Measurements from ENCODE around the gene NT5M.

Gene NT5M

DNA sequence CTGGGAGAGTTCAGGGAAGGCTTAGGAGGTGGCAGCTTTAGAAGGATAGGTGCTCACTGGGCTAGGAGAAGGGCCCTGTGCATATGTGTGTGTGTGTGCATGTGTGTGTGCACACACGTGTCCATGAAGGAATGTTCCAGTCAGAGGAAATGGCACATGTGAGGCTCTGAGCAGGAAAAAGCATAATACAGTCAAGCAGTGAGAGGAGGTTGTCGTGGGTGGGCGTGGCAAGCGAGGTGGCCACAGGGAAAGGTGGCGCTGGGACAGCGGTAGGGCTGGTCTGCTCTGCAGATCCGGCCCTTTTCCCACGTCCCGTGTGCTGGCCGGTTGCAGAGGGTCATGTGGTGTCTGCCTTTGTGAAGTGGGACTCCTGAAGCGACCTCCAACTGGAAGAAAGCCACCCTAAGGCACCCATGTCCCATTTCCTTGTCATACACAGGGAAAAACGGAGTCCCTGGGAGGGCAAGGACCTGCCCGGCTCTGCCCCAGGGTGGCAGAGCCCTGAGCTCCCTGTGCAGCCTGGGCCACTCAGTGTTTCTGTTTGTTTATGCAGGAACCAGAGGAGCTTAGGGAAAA, 40.1 kb downstream of the NT5M start:
- FAIRE-seq (no peak), DNase-seq (ENCODE audit: low spot score) (no peak)

DNA sequence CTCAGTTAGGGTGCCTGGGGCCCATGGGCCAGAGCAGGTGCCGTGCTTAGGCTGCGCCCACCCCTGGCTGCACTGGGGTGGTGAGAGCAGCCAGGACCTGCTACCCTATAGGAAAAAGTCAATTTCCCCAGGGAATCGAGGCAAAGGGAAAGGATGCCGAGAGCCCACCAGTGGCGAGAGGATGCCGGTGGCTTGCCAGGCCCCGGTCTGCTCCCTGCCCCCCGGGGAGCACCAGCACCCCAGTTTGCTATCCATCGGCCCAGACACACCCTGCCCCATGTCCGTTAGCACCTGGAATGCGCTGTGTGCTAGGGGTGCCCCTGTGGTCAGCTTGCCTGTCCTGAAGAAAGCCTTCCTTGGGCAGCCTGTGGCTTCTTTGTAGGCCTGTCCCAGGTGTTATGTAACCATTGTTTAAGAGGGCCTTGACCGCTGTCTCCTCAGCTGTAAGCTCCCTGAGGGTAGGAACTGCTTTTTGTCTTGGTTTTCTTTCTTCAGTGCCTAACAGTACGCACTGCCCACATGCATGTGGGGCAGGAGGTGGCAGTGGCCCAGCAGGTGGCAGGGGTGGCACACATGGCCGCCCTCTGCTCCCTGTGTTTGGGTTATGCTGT, 40.8 kb downstream of the NT5M start:
- no peak for DNase-seq (ENCODE audit: low spot score)
- no peak for FAIRE-seq

DNA sequence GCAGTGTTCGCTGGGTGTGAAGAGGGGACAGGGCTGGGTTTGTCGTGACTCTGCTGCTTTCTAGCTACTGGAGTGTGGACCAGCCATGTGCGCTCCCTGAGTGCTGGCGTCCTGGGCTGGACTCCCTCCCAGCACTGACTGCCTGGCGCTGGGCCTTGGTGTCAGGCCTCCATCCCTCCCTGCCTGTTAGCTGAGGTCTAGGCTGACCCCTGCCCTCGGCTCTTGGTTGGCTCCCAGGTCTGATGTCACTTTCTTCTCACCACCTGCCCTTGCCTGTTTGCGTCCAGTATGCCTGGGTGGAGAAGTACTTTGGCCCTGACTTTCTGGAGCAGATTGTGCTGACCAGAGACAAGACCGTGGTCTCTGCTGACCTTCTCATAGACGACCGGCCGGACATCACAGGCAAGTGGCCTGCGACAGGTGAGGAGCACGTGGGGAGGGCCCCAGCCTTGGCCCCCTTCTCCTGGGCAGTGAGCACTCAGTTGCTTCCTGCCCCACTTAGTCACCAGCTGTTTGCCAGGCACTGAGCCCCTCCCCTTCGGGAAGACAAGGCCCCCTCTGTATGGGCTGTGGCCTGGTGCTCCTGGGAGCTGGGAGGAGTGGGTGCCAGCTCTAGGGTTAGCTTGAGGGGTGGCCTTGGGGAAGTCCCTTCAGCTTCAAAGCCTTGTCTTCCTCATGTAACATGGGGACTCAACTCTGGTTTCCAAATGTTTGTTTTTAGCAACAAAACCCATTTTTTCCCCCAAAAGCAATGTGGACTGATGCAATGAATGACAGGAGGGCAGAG, 41.5 kb downstream of the NT5M start:
- FAIRE-seq (no peak), DNase-seq (ENCODE audit: low spot score) (no peak)

DNA sequence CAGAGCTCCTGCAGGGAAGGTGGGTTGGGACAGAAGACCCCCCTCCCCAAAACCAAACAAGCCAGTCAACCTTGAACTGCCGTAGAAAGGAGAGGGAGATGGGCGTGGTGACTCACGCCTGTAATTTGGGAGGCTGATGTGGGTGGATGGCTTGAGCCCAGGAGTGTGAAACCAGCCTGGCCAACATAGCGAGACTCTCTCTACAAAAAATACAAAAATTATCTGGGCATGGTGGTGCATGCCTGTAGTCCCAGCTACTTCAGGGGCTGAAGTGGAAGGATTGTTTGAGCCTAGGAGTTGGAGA, 42.1 kb downstream of the NT5M start:
- DNase-seq (ENCODE audit: low spot score) (no peak), FAIRE-seq (no peak)

DNA sequence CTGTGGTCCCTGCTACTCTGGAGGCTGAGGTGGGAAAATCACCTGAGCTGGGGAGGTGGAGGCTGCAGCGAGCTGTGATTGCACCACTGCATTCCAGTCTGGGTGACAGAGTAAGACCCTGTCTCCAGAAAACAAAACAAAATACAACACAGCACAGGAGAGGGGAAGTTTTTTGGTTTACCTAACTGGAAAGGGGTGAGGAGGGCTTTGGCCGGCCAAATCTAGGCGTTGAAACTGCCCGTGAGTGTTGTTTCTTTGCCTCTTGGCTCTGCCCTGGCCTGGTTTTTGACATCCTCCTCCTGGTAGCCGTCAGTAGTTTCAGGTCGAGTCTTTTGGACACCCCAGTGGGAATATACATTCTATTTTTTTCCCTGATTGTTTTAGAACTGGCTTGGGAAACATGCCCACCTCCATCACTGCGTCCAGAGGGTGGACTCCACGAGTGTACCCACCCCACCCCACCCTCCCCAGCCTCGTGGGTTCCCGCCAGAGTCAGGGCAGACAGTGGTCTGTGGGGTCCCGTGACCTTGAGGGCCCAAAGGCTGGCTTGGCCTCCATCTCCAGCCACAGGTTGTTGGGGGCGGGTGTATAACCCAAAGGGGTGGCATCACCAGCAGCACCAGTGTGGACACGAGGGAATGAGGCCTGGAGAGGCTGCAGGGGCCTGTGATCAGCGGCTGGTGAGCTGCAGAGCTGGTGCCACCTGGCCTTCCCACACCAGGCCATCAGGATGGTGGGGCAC, 42.7 kb downstream of the NT5M start:
- no peak for FAIRE-seq
- no peak for DNase-seq (ENCODE audit: low spot score)

DNA sequence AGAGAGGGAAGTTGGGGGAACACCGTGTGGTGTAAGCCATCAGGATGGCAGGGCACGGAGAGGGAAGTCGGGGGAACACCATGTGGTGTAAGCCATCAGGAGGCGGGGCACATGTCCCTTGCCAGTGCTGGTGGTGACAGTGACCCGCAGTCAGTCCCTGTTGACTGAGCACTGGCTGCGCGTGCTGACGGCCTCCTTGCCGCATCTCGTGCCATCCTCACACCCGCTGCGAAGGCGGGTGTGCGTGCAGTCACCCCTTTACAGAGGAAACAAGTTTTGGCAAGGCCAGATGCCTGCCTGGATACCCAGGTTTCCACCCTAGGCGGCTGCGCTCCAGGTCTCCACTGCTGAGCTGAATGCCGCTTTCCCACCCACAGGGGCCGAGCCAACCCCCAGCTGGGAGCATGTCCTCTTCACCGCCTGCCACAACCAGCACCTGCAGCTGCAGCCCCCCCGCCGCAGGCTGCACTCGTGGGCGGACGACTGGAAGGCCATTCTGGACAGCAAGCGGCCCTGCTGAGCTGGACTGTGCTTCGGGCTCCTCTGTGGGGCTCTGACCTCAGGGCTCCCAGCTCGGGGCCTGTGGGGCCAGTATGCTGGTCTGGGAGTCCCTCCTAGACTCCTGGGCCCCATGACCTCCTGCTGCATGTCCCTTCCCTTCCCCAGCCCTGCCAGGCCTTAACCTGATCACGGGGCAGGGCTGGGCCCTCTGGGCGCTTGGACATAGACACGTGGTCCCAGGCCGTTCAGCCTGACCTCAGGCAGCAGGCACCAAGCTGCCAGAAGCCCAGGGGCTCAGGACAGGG, 43.5 kb downstream of the NT5M start:
- DNase-seq (ENCODE audit: low spot score) (no peak), FAIRE-seq (no peak)

DNA sequence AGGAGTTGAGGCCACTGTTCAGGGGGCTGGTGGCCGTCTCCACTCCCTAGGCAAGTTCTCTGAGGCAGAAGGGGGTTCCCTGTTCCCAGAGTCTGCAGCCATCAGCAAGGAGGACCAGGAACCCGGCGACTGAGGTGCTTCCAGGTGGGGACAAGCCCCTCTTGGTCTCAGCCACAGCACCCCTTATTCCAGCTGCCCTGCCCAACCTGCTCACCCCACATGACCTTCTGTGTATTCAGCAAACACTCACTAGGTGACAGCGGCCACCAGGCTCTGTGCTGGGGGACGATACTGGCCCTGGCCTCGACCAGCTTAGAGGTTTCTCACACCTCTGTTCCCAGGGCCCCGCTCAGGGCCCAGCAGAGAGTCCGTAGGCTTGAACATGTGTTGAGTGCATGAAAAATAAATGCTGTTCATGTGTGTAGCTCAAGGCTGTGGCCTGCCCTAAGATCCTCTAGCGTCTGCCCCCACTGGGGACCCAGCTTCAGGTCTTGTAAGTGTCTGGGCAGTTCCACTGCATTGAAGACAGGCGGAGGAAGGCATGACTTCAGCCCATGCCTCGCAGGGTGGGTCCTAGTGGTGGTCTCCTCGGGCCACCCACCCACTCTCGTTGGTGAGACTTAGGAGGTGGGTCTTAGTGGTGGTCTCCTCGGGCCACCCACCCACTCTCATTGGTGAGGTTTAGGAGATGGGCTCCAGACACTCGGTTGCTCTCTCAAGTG, 44.2 kb downstream of the NT5M start:
- no peak for FAIRE-seq
- no peak for DNase-seq (ENCODE audit: low spot score)

DNA sequence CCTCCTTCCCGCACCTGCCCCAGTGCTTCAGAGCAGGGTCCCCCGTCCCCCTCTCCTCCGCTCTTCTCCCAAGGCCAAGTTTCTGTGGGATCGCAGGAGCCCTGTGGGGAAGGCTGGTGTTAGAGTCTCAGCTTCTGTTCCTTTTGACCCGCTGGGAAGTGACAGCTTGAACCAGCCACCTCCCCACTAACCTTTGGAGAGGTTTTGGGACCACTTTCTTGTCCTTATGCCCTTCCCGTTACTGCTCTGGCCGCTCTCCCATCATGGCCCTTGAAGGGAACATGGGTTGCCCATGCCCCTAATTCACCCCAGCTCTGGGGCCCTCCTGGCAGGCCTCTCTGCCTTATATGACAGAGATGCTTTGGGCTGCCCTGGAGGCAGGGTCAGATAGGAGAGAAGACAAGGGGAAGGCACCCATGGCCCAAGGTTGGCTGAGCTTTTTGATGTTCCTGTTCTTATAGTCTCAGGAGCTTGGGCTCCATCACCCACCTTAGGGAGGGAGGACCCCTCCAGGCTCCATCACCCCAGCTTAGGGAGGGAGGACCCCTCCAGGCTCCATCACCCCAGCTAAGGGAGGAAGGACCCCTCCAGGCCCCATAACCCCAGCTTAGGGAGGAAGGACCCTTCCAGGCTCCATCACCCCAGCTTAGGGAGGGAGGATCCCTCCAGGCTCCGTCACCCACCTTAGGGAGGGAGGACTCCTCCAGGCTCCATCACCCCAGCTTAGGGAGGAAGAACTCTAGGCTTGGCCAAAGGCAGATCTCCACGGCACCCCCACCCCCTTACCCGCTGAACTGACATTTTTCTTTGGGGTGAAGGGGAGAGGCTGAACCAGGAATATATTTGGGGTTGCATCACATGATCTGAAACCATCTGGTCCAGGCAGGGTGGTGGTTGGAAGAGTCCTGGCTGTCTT, 45.0 kb downstream of the NT5M start:
- FAIRE-seq (no peak), DNase-seq (ENCODE audit: low spot score) (no peak)

DNA sequence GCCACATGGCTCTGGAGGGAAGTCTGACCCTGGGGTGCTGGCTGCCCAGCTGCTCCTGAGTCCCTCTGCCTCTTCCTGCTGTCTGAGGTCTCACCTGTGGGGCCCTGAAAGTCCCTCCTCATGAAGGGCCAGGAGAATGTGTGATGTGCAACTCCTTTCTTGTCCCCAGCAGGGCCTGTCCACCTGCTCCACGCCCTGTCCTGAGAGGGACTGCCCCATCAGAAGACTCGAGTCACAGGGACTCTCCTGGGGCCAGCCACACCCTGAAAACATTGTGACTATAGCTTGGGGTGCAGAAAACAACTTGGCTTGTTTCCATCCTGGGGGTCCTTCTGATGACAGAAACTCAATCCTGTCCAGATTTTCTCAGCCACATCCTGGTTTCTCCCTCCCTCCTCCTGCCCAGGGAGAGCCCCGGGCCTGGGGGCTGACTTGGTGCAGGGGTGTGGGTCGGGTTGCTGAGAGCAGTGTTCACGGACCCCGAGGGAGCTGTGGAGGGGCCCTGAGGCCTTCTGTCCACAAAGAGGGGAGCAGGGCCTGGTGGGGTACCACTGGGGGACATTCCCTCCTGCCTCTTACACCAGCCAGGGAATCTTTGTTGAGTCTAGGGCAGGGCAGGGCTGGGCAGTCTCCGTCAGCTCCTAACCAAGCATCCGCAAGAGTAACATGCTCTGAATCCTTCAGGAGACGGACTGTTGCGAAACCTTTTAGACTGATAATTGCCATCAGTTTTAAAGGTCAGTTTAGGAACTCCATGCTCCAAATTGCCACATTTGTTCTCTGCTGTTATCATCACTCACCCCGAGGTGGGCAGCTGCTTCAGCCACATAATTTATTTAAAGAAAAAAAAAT, 45.9 kb downstream of the NT5M start:
- FAIRE-seq = no peak
- no peak for DNase-seq (ENCODE audit: low spot score)

DNA sequence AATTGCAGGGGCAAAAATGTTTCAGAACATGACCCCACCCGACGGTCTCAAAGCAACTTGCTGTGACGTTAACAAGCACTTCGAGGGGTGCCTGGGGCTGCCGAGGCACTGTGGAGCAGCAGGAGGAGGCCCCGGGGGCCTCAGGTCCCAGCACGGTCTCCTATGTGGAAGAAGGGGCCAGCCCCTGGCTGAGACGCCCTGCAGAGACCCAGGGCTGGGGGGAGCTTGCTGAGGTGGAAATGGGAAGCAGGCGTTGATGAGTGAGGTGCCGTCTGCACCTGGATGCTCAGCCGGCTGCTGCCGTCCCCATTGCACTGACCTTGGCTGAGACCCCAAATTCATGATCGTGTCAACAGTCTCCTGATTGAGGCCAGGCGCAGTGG, 46.5 kb downstream of the NT5M start:
- DNase-seq (ENCODE audit: low spot score) = no peak
- FAIRE-seq = no peak

DNA sequence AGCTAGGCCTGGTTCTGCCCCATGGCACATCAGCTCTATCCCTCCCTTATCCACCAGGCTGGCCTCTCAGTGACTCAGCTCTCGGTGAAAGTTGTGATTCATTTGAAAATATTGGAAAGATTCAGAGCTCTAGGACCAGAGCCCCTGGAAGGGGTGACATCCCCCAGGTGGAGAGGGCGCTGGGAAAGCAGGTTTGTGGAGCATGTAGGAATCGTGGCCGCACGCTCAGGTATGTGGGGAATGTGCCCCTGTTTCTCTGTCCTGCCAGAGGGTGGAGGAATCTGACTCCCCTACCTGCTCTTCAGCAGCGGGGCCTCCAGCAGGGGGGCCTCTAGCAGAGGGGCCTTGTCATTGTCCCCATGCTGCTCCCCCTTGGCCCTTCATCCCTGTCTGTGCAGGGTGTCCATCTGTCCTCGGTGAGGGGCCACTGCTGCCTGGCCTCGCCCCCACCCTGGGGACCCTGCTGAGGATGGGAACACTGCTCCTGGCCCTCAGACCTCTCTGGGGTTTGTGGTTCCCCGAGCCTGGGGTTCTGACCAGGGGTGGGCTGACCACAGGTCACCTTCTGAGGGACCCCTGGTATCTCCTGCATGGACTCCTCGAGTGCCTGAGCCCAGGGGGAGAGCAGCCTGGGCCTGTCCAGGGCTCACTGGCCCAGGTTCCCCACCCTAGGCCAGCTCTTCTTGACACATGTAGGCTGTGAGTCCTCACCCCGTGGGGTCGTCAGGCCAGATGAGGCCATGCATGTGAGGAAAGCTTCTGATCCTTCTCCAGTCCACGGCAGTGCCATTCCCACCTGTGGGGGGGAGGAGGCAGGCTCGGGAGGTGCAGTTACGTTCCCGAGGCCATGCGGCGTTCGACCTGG, 47.5 kb downstream of the NT5M start:
- DNase-seq (ENCODE audit: low spot score) = no peak
- FAIRE-seq = no peak

DNA sequence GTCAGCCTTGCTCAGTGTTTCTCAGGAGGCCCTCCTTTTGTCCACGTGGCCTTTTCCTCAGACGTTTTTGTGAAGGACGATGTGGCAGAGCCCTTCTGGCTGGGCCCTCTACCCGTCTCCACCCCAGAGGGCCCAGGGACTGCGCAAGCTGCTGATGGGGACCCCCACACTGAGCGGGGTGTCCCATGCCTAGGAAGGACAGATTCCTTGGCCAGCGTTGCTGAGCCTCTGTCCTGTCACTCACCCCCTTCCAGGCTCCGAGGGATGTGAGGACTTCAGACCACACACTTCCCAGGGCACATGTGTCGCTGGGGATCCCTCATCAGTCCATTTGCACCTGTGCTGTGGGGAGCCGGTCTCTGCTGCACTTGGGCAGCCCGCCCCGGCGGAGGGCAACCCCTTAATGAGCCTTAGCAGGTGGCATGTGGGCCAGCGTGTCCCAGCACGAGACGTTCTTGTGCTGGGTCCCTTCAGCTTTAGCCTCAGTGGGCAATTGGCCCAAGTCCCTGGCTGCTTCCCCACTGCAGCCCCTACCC, 48.3 kb downstream of the NT5M start:
- DNase-seq (ENCODE audit: low spot score) (no peak), FAIRE-seq (no peak)

DNA sequence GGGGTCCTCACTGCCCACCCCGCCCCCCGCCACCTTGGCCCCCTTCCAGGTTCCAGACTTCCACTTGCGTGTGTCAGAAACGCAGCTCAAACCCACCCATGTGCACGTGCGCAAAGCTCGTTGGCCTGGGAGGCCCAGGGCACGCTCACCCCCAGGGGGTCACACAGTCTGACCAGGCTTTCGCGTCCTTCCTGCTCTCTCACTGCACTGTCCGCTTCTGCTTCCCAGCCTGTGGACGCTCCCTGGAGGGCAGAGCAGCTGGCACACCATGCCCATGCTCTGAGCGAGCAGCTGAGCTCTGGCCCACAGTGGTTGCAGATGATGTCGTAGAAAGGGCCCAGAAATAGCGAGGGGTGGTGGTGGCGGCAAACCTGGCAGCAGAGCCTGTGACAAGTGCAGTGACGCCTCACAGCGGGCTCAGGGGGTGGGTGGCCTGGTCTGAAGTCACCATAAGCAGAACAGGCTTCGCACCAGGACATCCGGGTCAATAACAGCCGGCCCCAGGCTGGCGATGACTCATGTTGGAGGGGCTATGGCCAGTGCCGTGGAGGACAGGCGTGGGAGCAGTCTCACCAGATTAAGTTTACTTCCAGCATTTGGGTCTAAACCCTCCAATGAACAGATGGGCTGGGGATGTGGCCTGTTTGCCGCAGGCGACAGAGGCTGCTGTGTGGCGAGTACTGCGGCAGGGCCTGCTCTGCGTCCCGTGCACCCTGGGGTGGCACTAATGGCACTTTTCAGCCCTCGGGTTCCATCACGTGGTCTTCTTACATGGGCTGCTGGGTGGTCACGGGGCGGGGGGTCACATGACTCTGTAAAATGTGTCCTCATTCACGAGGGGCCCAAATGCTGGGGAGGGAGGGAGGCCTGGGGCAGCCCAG, 49.0 kb downstream of the NT5M start:
- no peak for FAIRE-seq
- no peak for DNase-seq (ENCODE audit: low spot score)

DNA sequence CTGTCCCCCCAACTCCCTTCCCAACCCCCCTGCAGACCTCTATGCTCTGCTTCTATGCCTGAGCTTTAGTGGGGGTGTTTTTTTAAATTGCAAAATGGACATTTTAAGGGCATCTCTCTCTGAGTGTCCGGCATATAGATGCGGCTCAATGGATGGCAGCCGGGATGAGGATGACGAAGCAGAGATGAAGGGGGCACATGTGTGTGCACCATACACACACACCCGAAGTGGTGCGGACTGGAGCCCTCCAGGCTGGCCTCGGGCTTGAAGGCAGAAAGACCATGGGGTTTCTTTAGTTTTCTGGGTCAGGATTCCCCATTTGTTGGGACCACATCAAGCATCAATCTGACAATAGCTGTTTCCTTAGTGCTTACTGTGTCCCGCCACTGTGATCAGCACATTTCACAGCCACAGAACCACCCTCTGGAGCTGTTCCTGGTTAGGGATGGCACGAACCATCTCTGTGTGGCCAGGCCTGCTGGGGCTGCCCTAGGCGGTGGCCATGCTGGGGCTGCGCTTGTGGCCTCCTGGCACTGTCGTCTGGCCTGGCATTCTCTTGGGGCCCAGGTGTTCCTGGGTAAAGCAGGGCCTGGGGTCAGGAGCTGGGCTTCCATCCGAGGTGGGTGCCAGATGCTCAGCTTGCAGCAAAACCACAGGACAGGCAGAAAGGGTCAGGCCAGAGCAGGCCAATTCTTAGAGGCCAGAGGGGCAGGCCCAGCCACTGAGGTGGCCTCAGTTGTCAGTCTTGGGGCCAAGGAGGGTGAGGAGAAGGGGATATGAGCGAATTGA, 49.9 kb downstream of the NT5M start:
- no peak for FAIRE-seq
- DNase-seq (ENCODE audit: low spot score) = no peak

DNA sequence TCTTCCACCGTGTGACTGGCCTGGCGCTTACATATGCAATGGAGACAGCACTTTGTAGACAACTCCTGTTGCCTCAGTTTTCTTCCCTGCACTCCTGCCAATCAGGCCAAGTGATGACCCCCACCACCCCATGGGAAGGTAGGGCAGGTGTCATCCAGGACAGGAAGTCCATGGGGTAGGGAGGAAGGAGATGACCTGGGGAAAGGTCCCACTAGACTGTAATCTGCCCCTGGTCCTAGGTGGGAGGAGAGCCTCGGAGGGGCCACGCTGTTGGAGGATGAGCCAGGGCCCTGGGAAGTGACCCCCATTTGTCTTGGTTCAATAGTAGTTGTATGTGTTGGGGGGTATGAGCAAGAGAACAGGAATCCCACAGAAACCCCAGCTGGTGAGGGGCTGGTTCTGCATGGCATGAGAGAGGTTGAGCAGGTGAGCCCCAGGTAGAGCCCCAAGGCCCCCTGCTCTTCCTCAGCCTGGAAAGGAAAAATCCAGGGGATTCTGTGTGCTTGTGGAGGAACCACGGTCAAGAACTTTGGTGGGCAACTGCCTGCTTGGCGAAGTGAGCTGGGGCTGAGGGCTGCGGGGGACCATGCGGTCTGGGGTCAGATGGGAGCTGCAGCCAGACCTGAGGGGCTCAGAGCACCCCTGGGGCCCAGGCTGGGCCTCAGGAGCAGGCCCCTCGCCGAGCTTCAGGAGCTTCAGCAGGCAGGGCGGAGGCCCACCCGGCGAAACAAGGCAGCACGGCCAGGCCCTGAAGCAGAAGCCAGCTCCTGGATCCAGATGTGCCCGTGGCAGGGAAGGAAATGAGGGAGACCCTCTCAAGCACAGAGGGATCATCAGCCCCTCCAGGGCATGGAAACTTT, 50.7 kb downstream of the NT5M start:
- FAIRE-seq (no peak), DNase-seq (ENCODE audit: low spot score) (no peak)
